Islet of Langerhans (tissue), 1 donor: ENCODE results near the gene BDH1.

ENCODE experiments used
- FAIRE-seq: peaks from one replicate; lab custom pipeline; 2011; peaks lifted over from hg19 to GRCh38; lab: Jason Lieb, UNC

BDH1 gene

GRCh38 chr3:197505796-197506548 is 49.8 kb downstream of the BDH1 start:
- no peak for FAIRE-seq

- FAIRE-seq: no peak
Measured at GRCh38 chr3:197504641-197505121, 51.1 kb downstream of the BDH1 start.

GRCh38 chr3:197504229-197504628 is 51.5 kb downstream of the BDH1 start:
- FAIRE-seq: no peak

- no peak for FAIRE-seq
Measured at GRCh38 chr3:197503652-197504051, 52.1 kb downstream of the BDH1 start.

GRCh38 chr3:197501879-197502620 is 53.7 kb downstream of the BDH1 start:
- FAIRE-seq: no peak

GRCh38 chr3:197501496-197501878 is 54.3 kb downstream of the BDH1 start:
- FAIRE-seq: no peak

GRCh38 chr3:197500812-197501211 is 55.0 kb downstream of the BDH1 start:
- no peak for FAIRE-seq

- no peak for FAIRE-seq
Measured at GRCh38 chr3:197499427-197499826, 56.3 kb downstream of the BDH1 start.

GRCh38 chr3:197498499-197499241 is 57.1 kb downstream of the BDH1 start:
- FAIRE-seq: no peak

GRCh38 chr3:197496746-197497125 is 59.0 kb downstream of the BDH1 start:
- FAIRE-seq: no peak

GRCh38 chr3:197495999-197496745 is 59.6 kb downstream of the BDH1 start:
- FAIRE-seq: no peak

GRCh38 chr3:197495499-197495898 is 60.3 kb downstream of the BDH1 start:
- no peak for FAIRE-seq

GRCh38 chr3:197495059-197495455 is 60.7 kb downstream of the BDH1 start:
- FAIRE-seq: no peak

- no peak for FAIRE-seq
Measured at GRCh38 chr3:197494366-197495058, 61.3 kb downstream of the BDH1 start.

GRCh38 chr3:197493049-197493448 is 62.7 kb downstream of the BDH1 start:
- FAIRE-seq: no peak

- FAIRE-seq: no peak
Measured at GRCh38 chr3:197491923-197492664, 63.7 kb downstream of the BDH1 start.

- no peak for FAIRE-seq
Measured at GRCh38 chr3:197491478-197491877, 64.3 kb downstream of the BDH1 start.

- no peak for FAIRE-seq
Measured at GRCh38 chr3:197490098-197491058, 65.4 kb downstream of the BDH1 start.

- FAIRE-seq: peak; percentile 98
Measured at GRCh38 chr3:197487911-197488391, 67.8 kb downstream of the BDH1 start.

GRCh38 chr3:197486861-197487260 is 68.9 kb downstream of the BDH1 start:
- FAIRE-seq: no peak
